RWPE2 (cell line): ENCODE measurements around the gene DAAM1.

ENCODE experiments used
- ATAC-seq: fragments of 200-7000 bp; cut with Tn5 transposase; 3 replicates; pipeline ENCODE4 v1.9.1; 2021; ENCODE audit warnings: low read depth
- DNase-seq: peaks from one replicate; pipeline ENCODE4 v3.0.0-alpha.2; 2020; ENCODE audit warnings: low spot score
- H3K27ac ChIP-seq: fragments of 450-650 bp; 2 replicates; pipeline ENCODE4 v1.5.1; 2017; ENCODE audit warnings: mild to moderate bottlenecking; ENCODE audit not compliant: poor library complexity, severe bottlenecking
- H3K27me3 ChIP-seq: fragments of 250-450 bp; sonication (Bioruptor Pico); 2 replicates; pipeline ENCODE4 v1.5.1; 2021; ENCODE audit warnings: mild to moderate bottlenecking, moderate library complexity; ENCODE audit not compliant: insufficient read depth, poor library complexity, severe bottlenecking
- H3K36me3 ChIP-seq: fragments of 250-450 bp; sonication (Bioruptor Pico); 2 replicates; pipeline ENCODE4 v1.5.1; 2020; ENCODE audit warnings: low read depth, mild to moderate bottlenecking, moderate library complexity
- H3K4me1 ChIP-seq: fragments of 250-450 bp; sonication (Bioruptor Pico); 2 replicates; pipeline ENCODE4 v1.5.1; 2021; ENCODE audit warnings: mild to moderate bottlenecking, moderate library complexity; ENCODE audit not compliant: insufficient read depth, poor library complexity, severe bottlenecking
- H3K4me3 ChIP-seq: fragments of 250-450 bp; sonication (Bioruptor Pico); 2 replicates; pipeline ENCODE4 v1.5.1; 2021; ENCODE audit warnings: mild to moderate bottlenecking, moderate library complexity; ENCODE audit not compliant: severe bottlenecking
- H3K9me3 ChIP-seq: fragments of 250-450 bp; sonication (Bioruptor Pico); 2 replicates; pipeline ENCODE4 v1.5.1; 2021; ENCODE audit warnings: mild to moderate bottlenecking, moderate library complexity; ENCODE audit not compliant: severe bottlenecking
- TF ChIP-seq, protein P1 (sequence below): fragments of 450-650 bp; IDR thresholded peaks from one replicate; pipeline ENCODE4 v1.5.1; 2017; ENCODE audit warnings: mild to moderate bottlenecking, moderate library complexity; ENCODE audit not compliant: poor library complexity, severe bottlenecking

The DAAM1 gene

GRCh38 chr14:59313658-59314608 lies 125.5 kb downstream of the DAAM1 start:
- Histone ChIP-seq H3K36me3 (no peaks in the 10 kb centered on the region), H3K4me3 (no peak overlapping the region), H3K27ac (no peak overlapping the region), H3K9me3 (no peaks in the 10 kb centered on the region), H3K4me1 (peaks cover 6% of the 10 kb centered on the region), H3K27me3 (no peaks in the 10 kb centered on the region)
- TF ChIP-seq, protein P1, sequence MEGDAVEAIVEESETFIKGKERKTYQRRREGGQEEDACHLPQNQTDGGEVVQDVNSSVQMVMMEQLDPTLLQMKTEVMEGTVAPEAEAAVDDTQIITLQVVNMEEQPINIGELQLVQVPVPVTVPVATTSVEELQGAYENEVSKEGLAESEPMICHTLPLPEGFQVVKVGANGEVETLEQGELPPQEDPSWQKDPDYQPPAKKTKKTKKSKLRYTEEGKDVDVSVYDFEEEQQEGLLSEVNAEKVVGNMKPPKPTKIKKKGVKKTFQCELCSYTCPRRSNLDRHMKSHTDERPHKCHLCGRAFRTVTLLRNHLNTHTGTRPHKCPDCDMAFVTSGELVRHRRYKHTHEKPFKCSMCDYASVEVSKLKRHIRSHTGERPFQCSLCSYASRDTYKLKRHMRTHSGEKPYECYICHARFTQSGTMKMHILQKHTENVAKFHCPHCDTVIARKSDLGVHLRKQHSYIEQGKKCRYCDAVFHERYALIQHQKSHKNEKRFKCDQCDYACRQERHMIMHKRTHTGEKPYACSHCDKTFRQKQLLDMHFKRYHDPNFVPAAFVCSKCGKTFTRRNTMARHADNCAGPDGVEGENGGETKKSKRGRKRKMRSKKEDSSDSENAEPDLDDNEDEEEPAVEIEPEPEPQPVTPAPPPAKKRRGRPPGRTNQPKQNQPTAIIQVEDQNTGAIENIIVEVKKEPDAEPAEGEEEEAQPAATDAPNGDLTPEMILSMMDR: peak; percentile 29
- DNase-seq (no peak), ATAC-seq (peak; percentile 60)

DNA sequence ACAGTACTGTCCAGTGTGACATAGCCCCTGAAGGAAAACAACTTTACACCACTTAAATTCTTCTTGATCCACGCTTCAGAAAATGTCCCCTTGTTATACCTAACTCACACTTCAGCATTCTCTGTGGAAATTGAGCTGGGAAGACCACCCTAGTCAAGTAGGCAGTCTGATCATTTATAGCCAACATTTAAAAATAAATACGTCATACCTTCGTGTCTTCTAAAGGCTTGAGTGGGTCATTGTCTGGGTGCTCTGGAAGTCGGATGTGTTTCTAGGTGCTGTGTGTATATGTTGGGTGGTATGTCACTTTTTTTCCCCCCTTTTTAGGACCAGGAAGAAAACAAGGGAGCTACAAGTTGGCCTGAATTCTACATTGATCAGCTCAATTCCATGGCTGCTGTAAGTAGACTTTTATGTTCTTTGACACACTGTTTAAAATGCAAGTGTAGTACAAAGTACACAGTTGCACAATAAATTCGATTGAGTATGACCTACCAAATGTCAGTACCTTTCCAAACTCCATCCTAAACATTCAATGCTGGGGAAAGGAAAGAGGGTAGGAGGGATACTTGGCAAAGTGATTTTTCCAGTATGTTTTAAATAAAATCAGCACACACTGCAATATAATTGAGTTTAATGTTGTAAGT lies 126.6 kb downstream of the DAAM1 start:
- H3K9me3 ChIP-seq: no peaks in the 10 kb centered on the region

GRCh38 chr14:59316151-59316830 lies 127.8 kb downstream of the DAAM1 start:
- TF ChIP-seq, protein P1: no peak
- ATAC-seq: no peak
- no peak overlapping the region for H3K4me3 ChIP-seq
- no peaks in the 10 kb centered on the region for H3K9me3 ChIP-seq
- H3K27ac ChIP-seq: no peak overlapping the region
- H3K4me1 ChIP-seq: peaks cover 16% of the 10 kb centered on the region
- H3K36me3 ChIP-seq: no peaks in the 10 kb centered on the region
- H3K27me3 ChIP-seq: no peaks in the 10 kb centered on the region
- no peak for DNase-seq

More for the DNA sequence above, 126.6 kb downstream of the DAAM1 start:
- ATAC-seq (no peak), DNase-seq (no peak)
- Histone ChIP-seq H3K4me1 (peaks cover 10% of the 10 kb centered on the region), H3K4me3 (no peak overlapping the region), H3K36me3 (no peaks in the 10 kb centered on the region), H3K27ac (no peak overlapping the region), H3K27me3 (no peaks in the 10 kb centered on the region)
- TF ChIP-seq, protein P1: no peak

GRCh38 chr14:59317346-59317745 lies 128.9 kb downstream of the DAAM1 start:
- no peaks in the 10 kb centered on the region for H3K9me3 ChIP-seq
- H3K4me1 ChIP-seq: peaks cover 23% of the 10 kb centered on the region
- TF ChIP-seq, protein P1: no peak
- H3K36me3 ChIP-seq: no peaks in the 10 kb centered on the region
- ATAC-seq (no peak), DNase-seq (no peak)
- H3K27me3 ChIP-seq: no peaks in the 10 kb centered on the region
- H3K4me3 ChIP-seq: no peak overlapping the region
- no peak overlapping the region for H3K27ac ChIP-seq
